Mucosa of stomach (tissue), 1 donor: ENCODE data around the gene CAPN3.

ENCODE experiments used
- H3K27me3 ChIP-seq: one replicate; pipeline ENCODE4 v1.7.0; 2013; ENCODE audit warnings: mild to moderate bottlenecking, low read length; ENCODE audit not compliant: control insufficient read depth, insufficient read depth
- H3K36me3 ChIP-seq: one replicate; pipeline ENCODE4 v1.7.0; 2013; ENCODE audit warnings: low read length; ENCODE audit not compliant: control insufficient read depth, insufficient read depth
- H3K4me1 ChIP-seq: one replicate; pipeline ENCODE4 v1.7.0; 2013; ENCODE audit warnings: mild to moderate bottlenecking, low read length; ENCODE audit not compliant: control insufficient read depth, insufficient read depth
- H3K4me3 ChIP-seq: one replicate; pipeline ENCODE4 v1.7.0; 2013; ENCODE audit warnings: low read length
- H3K9ac ChIP-seq: one replicate; pipeline ENCODE4 v1.7.0; 2013; ENCODE audit warnings: mild to moderate bottlenecking, low read length, moderate library complexity
- H3K9me3 ChIP-seq: one replicate; pipeline ENCODE4 v1.7.0; 2013; ENCODE audit warnings: mild to moderate bottlenecking, low read length, moderate library complexity; ENCODE audit not compliant: control insufficient read depth
- donor health status: Pancreatic carcinoma.

Gene CAPN3

DNA sequence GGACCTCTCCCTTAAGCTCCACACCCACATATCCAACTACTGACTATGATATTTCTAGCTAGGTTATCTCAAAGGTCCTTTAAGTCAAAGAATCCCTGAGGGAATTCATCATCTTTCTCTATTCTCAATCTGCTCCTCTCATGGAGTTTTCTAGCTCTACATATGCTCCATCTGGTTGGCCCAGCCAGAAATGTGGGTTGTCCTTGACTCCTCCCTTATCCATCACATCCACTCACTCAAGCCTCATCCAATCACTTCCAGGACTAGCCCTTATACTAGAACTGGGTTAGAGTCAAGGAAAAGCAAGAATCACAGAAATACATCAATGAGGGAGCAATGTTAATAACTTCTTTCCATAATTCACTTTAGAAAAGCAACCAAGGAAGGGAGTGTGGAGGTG, 86.2 kb downstream of the CAPN3 start:
- no peaks in the 10 kb centered on the region for H3K9me3 ChIP-seq
- H3K4me3 ChIP-seq = no peak overlapping the region
- peaks cover 5% of the 10 kb centered on the region for H3K36me3 ChIP-seq
- H3K9ac ChIP-seq = no peak overlapping the region
- H3K27me3 ChIP-seq = no peaks in the 10 kb centered on the region
- H3K4me1 ChIP-seq = no peaks in the 10 kb centered on the region

DNA sequence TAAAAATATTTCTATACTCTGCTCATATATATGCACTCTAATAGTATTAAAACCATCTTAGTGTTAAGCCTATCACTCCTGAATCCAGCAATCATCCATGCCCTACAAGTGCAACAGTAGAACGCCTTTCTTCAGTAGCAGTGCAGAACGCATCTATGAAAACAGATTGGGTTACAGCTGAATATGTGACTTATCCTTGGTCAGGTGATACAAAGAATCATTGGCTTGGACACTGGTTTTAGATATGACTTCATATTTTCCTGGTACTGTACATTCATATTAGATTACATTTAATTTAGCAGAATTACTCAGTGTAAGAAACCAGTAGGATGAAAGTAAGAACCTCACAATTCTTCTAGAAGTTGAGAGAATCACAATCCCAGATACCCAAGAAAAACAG, 88.3 kb downstream of the CAPN3 start:
- no peaks in the 10 kb centered on the region for H3K27me3 ChIP-seq
- peaks cover 5% of the 10 kb centered on the region for H3K36me3 ChIP-seq
- no peaks in the 10 kb centered on the region for H3K4me1 ChIP-seq
- no peak overlapping the region for H3K4me3 ChIP-seq
- no peak overlapping the region for H3K9ac ChIP-seq
- H3K9me3 ChIP-seq = no peaks in the 10 kb centered on the region

DNA sequence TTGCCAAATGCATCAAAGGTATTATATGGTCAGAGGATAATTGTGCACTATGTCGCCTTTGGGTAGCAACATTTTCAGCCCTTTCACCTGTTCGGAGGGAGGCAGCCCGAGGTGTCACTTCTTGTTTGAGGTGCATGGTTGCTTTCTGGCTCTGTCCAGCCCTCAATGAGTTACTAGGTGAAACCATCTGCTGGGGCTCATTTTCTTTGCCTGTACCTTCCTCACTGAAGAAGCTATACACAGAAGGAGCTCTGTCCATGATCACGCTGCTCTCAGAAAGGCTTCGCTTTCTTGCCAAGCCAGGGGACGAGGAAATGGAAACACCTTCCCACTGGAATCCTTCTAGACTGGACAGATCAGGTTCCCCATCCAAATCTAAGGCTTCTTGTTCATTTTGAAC, 89.0 kb downstream of the CAPN3 start:
- Histone ChIP-seq H3K4me3 (no peak overlapping the region), H3K36me3 (peaks cover 5% of the 10 kb centered on the region), H3K9ac (no peak overlapping the region), H3K4me1 (no peaks in the 10 kb centered on the region), H3K27me3 (no peaks in the 10 kb centered on the region), H3K9me3 (no peaks in the 10 kb centered on the region)

- Histone ChIP-seq H3K27me3 (no peaks in the 10 kb centered on the region), H3K36me3 (peaks cover 5% of the 10 kb centered on the region), H3K4me1 (peaks cover 4% of the 10 kb centered on the region), H3K4me3 (no peak overlapping the region), H3K9ac (no peak overlapping the region), H3K9me3 (no peaks in the 10 kb centered on the region)
These were observed 90.6 kb downstream of the CAPN3 start for GRCh38 chr15:42449770-42450424.

- no peak overlapping the region for H3K4me3 ChIP-seq
- H3K36me3 ChIP-seq = peaks cover 5% of the 10 kb centered on the region
These were observed 91.1 kb downstream of the CAPN3 start for GRCh38 chr15:42450425-42450790.

DNA sequence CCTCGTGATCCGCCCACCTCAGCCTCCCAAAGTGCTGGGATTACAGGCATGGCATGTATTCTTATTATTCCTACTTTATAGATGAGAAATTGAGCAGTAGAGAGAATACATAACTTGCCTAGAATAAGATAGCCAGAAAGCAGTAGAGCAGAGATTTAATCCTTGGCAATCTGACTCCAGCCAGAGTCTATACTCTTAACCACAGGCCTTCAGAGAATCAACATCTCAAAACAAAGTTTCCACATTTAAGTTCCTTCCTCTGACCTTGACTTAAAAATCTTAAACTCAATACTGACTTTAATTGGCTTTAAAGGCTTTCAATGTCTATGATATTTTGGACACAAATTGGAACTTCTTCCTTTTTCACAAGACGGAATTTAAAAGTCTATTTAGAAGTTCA, 94.5 kb downstream of the CAPN3 start:
- Histone ChIP-seq H3K4me3 (no peak overlapping the region), H3K4me1 (peaks cover 14% of the 10 kb centered on the region), H3K27me3 (no peaks in the 10 kb centered on the region)

More at GRCh38 chr15:42450425-42450790, 91.1 kb downstream of the CAPN3 start:
- Histone ChIP-seq H3K9me3 (no peaks in the 10 kb centered on the region), H3K9ac (no peak overlapping the region), H3K27me3 (no peaks in the 10 kb centered on the region), H3K4me1 (peaks cover 6% of the 10 kb centered on the region)

DNA sequence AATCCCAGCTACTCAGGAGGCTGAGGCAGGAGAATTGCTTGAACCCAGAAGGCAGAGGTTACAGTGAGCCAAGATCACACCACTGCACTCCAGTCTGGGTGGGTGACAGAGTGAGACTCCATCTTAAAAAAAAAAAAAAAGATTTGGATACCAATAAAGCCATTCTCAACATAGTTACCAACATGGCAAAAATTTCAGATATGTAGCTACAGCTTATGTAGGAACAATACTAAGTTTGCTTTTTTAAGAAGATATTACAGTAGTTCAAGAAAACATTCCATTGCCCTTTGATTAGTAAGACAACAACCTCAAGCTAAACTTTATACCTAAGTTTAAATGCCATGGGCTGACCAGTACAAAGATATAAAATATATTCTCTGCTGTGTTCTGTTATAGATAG, 97.2 kb downstream of the CAPN3 start:
- Histone ChIP-seq H3K36me3 (no peaks in the 10 kb centered on the region), H3K4me3 (no peak overlapping the region), H3K9me3 (no peaks in the 10 kb centered on the region), H3K27me3 (no peaks in the 10 kb centered on the region), H3K4me1 (peaks cover 14% of the 10 kb centered on the region), H3K9ac (no peak overlapping the region)

More for the DNA sequence above, 94.5 kb downstream of the CAPN3 start:
- H3K9me3 ChIP-seq = no peaks in the 10 kb centered on the region
- H3K9ac ChIP-seq = no peak overlapping the region
- H3K36me3 ChIP-seq = peaks cover 5% of the 10 kb centered on the region

GRCh38 chr15:42456971-42457370, 97.7 kb downstream of the CAPN3 start:
- no peak overlapping the region for H3K4me3 ChIP-seq
- peaks cover 14% of the 10 kb centered on the region for H3K4me1 ChIP-seq
- no peaks in the 10 kb centered on the region for H3K27me3 ChIP-seq
- H3K9me3 ChIP-seq = no peaks in the 10 kb centered on the region
- H3K9ac ChIP-seq = no peak overlapping the region
- H3K36me3 ChIP-seq = no peaks in the 10 kb centered on the region

GRCh38 chr15:42457445-42458442, 98.4 kb downstream of the CAPN3 start:
- no peaks in the 10 kb centered on the region for H3K27me3 ChIP-seq
- no peak overlapping the region for H3K9ac ChIP-seq
- peaks cover 14% of the 10 kb centered on the region for H3K4me1 ChIP-seq
- H3K36me3 ChIP-seq = no peaks in the 10 kb centered on the region
- no peaks in the 10 kb centered on the region for H3K9me3 ChIP-seq
- H3K4me3 ChIP-seq = no peak overlapping the region

GRCh38 chr15:42461261-42461660, 102.0 kb downstream of the CAPN3 start:
- Histone ChIP-seq H3K9me3 (no peaks in the 10 kb centered on the region), H3K4me3 (no peak overlapping the region), H3K9ac (no peak overlapping the region), H3K4me1 (peaks cover 7% of the 10 kb centered on the region), H3K36me3 (no peaks in the 10 kb centered on the region), H3K27me3 (no peaks in the 10 kb centered on the region)
